ENCODE measurements around the gene TAC3.
"Not testable (repeated sequence)": the region's sequence is repeated elsewhere in the genome, so short reads cannot be mapped to it uniquely, and the experiment has no call there.

DNA sequence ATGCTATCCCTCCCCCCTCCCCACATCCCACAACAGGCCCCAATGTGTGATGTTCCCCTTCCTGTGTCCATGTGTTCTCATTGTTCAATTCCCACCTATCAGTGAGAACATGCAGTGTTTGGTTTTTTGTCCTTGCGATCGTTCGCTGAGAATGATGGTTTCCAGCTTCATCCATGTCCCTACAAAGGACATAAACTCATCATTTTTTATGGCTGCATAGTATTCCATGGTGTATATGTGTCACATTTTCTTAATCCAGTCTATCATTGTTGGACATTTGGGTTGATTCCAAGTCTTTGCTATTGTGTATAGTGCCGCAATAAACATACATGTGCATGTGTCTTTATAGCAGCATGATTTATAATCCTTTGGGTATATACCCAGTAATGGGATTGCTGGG, 36.8 kb upstream of the TAC3 start:
- TF ChIP-seq, protein P1, sequence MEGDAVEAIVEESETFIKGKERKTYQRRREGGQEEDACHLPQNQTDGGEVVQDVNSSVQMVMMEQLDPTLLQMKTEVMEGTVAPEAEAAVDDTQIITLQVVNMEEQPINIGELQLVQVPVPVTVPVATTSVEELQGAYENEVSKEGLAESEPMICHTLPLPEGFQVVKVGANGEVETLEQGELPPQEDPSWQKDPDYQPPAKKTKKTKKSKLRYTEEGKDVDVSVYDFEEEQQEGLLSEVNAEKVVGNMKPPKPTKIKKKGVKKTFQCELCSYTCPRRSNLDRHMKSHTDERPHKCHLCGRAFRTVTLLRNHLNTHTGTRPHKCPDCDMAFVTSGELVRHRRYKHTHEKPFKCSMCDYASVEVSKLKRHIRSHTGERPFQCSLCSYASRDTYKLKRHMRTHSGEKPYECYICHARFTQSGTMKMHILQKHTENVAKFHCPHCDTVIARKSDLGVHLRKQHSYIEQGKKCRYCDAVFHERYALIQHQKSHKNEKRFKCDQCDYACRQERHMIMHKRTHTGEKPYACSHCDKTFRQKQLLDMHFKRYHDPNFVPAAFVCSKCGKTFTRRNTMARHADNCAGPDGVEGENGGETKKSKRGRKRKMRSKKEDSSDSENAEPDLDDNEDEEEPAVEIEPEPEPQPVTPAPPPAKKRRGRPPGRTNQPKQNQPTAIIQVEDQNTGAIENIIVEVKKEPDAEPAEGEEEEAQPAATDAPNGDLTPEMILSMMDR (IDR thresholded peaks at IDR 0.05; ENCODE audit: poor library complexity) = not testable (repeated sequence)
- TF ChIP-seq EZH2phosphoT487 (IDR thresholded peaks at IDR 0.05; ENCODE audit: low read depth, severe bottlenecking, unreplicated experiment); EZH2 (IDR thresholded peaks at IDR 0.05; ENCODE audit: borderline replicate concordance): not testable (repeated sequence)

Data from hepatocyte (in vitro differentiated cells).